Immature natural killer cell (primary cell): Measurements from ENCODE around the gene TNFSF9. TPM values are rescaled to one million over a fixed set of nuclear protein-coding genes. Genes with fewer than 3 reads are reported as not detected.
A peak's percentile ranks its signal among the peaks of the same experiment; 100 is the strongest.
"Not testable (repeated sequence)": the region's sequence is repeated elsewhere in the genome, so short reads cannot be mapped to it uniquely, and the experiment has no call there.

Experiments
- DNase-seq, 3 donors: peaks; one replicate each; pipeline ENCODE4 v3.0.0; 2022; ENCODE audit warnings: mixed read lengths in 1 of 3
- H3K27ac Mint-ChIP-seq, 6 donors: one replicate each; pipeline ENCODE4 v1.8.0; 2020; ENCODE audit warnings: mixed read lengths in 6 of 6, mild to moderate bottlenecking in 5 of 6, inconsistent platforms in 4 of 6, moderate library complexity in 3 of 6
- H3K27me3 Mint-ChIP-seq, 3 donors: one replicate each; pipeline ENCODE4 v1.8.0; 2020 to 2021; ENCODE audit warnings: low read depth in 3 of 3, mild to moderate bottlenecking in 3 of 3, mixed read lengths in 3 of 3, moderate library complexity in 3 of 3, inconsistent platforms in 1 of 3
- H3K36me3 Mint-ChIP-seq, 3 donors: one replicate each; pipeline ENCODE4 v1.8.0; 2020; ENCODE audit warnings: mixed read lengths in 3 of 3, inconsistent platforms in 2 of 3, mild to moderate bottlenecking in 2 of 3
- H3K4me1 Mint-ChIP-seq, 2 donors: one replicate each; pipeline ENCODE4 v1.8.0; 2020; ENCODE audit warnings: inconsistent platforms in 2 of 2, mild to moderate bottlenecking in 2 of 2, mixed read lengths in 2 of 2, moderate library complexity in 1 of 2
- H3K4me3 Mint-ChIP-seq, 5 donors: one replicate each; pipeline ENCODE4 v1.8.0; 2020; ENCODE audit warnings: mild to moderate bottlenecking in 5 of 5, mixed read lengths in 5 of 5, inconsistent platforms in 3 of 5, moderate library complexity in 3 of 5
- H3K9me3 Mint-ChIP-seq, 6 donors: one replicate each; pipeline ENCODE4 v1.8.0; 2020; ENCODE audit warnings: mild to moderate bottlenecking in 6 of 6, mixed read lengths in 6 of 6, inconsistent platforms in 4 of 6, moderate library complexity in 3 of 6
- polyA plus RNA-seq, 3 donors: library from polyadenylated mRNA; unstranded; fragments of 300-500 nt; fragmentation: Illumina TruSeq; gene quantifications; one replicate each; pipeline ENCODE4 v1.2.3, GENCODE V29; 2021

The TNFSF9 gene
- polyA plus RNA-seq, 3 donors from 2014 or later: 1.3 to 16.0 (median 5.9) TPM

- Mint-ChIP-seq H3K27ac (peak overlapping the region in 5 of 6 donors; percentile 1 to 77 (median 58)), H3K4me1 (peaks cover 36 to 47% of the 10 kb centered on the region in 2 donors), H3K27me3 (peaks cover 17 to 26% (median 20%) of the 10 kb centered on the region in 3 donors), H3K9me3 (no peaks in the 10 kb centered on the region), H3K4me3 (peak overlapping the region; percentile 62 to 91 (median 84)), H3K36me3 (peaks cover 4 to 10% (median 5%) of the 10 kb centered on the region in 3 donors)
- peak in 1 of 3 donors; percentile 19 for DNase-seq
These were observed 533 bp downstream of the TNFSF9 start for GRCh38 chr19:6531163-6531955.

GRCh38 chr19:6531956-6532243 is 1.1 kb downstream of the TNFSF9 start:
- Mint-ChIP-seq H3K27ac (peak overlapping the region; percentile 1 to 84 (median 70)), H3K4me3 (peak overlapping the region; percentile 51 to 86 (median 76)), H3K4me1 (peaks cover 40 to 52% of the 10 kb centered on the region in 2 donors), H3K36me3 (peaks cover 4 to 10% (median 5%) of the 10 kb centered on the region in 3 donors), H3K27me3 (peaks cover 17 to 26% (median 20%) of the 10 kb centered on the region in 3 donors), H3K9me3 (no peaks in the 10 kb centered on the region)
- no peak for DNase-seq

GRCh38 chr19:6532244-6532999 is 1.6 kb downstream of the TNFSF9 start:
- H3K36me3 Mint-ChIP-seq: peaks cover 4 to 10% (median 5%) of the 10 kb centered on the region in 3 donors
- no peak for DNase-seq
- H3K27ac Mint-ChIP-seq: peak overlapping the region; percentile 26 to 84 (median 67)
- H3K9me3 Mint-ChIP-seq: no peaks in the 10 kb centered on the region
- H3K4me1 Mint-ChIP-seq: peaks cover 43 to 56% of the 10 kb centered on the region in 2 donors
- peak overlapping the region; percentile 51 to 86 (median 76) for H3K4me3 Mint-ChIP-seq
- H3K27me3 Mint-ChIP-seq: peaks cover 17 to 26% (median 20%) of the 10 kb centered on the region in 3 donors

- Mint-ChIP-seq H3K4me3 (peak overlapping the region; percentile 44 to 86 (median 51)), H3K36me3 (peaks cover 4 to 10% (median 5%) of the 10 kb centered on the region in 3 donors), H3K9me3 (no peaks in the 10 kb centered on the region), H3K27ac (peak overlapping the region in 2 of 6 donors; percentile 63 to 71), H3K4me1 (peaks cover 46 to 56% of the 10 kb centered on the region in 2 donors), H3K27me3 (peaks cover 17 to 26% (median 20%) of the 10 kb centered on the region in 3 donors)
- DNase-seq: no peak
These were observed 2.1 kb downstream of the TNFSF9 start for GRCh38 chr19:6533000-6533328.

- Mint-ChIP-seq H3K4me3 (no peak overlapping the region), H3K36me3 (peaks cover 4 to 10% (median 5%) of the 10 kb centered on the region in 3 donors), H3K27me3 (peaks cover 17 to 26% (median 23%) of the 10 kb centered on the region in 3 donors), H3K27ac (no peak overlapping the region), H3K4me1 (peaks cover 50 to 56% of the 10 kb centered on the region in 2 donors), H3K9me3 (no peaks in the 10 kb centered on the region)
- no peak for DNase-seq
These were observed 3.1 kb downstream of the TNFSF9 start for GRCh38 chr19:6533746-6534418.

- H3K27ac Mint-ChIP-seq: no peak overlapping the region
- no peak overlapping the region for H3K4me3 Mint-ChIP-seq
- peaks cover 4 to 10% (median 5%) of the 10 kb centered on the region in 3 donors for H3K36me3 Mint-ChIP-seq
- H3K4me1 Mint-ChIP-seq: peaks cover 48 to 50% of the 10 kb centered on the region in 2 donors
- no peaks in the 10 kb centered on the region for H3K9me3 Mint-ChIP-seq
- no peak for DNase-seq
- H3K27me3 Mint-ChIP-seq: peaks cover 19 to 26% (median 22%) of the 10 kb centered on the region in 3 donors
These were observed 3.7 kb downstream of the TNFSF9 start for GRCh38 chr19:6534451-6535093.

GRCh38 chr19:6535558-6536137 is 4.8 kb downstream of the TNFSF9 start:
- Mint-ChIP-seq H3K27ac (peak overlapping the region in 5 of 6 donors; percentile 51 to 75 (median 72)), H3K27me3 (peaks cover 15 to 20% (median 18%) of the 10 kb centered on the region in 3 donors)

GRCh38 chr19:6539514-6539913 is 8.7 kb downstream of the TNFSF9 start:
- Mint-ChIP-seq H3K4me1 (peaks cover 26 to 28% of the 10 kb centered on the region in 2 donors), H3K27me3 (peaks cover 6 to 11% (median 8%) of the 10 kb centered on the region in 3 donors), H3K27ac (no peak overlapping the region), H3K4me3 (no peak overlapping the region), H3K36me3 (peaks cover 0 to 5% (median 0%) of the 10 kb centered on the region in 3 donors), H3K9me3 (no peaks in the 10 kb centered on the region)
- no peak for DNase-seq

More at GRCh38 chr19:6535558-6536137, 4.8 kb downstream of the TNFSF9 start:
- DNase-seq: no peak
- H3K36me3 Mint-ChIP-seq: peaks cover 0 to 5% (median 4%) of the 10 kb centered on the region in 3 donors
- no peaks in the 10 kb centered on the region for H3K9me3 Mint-ChIP-seq
- H3K4me1 Mint-ChIP-seq: peaks cover 38 to 40% of the 10 kb centered on the region in 2 donors
- peak overlapping the region in 2 of 5 donors; percentile 13 to 26 for H3K4me3 Mint-ChIP-seq

GRCh38 chr19:6540918-6541689 is 10.3 kb downstream of the TNFSF9 start:
- H3K27me3 Mint-ChIP-seq: peaks cover 3 to 9% (median 9%) of the 10 kb centered on the region in 3 donors
- no peak for DNase-seq
- H3K36me3 Mint-ChIP-seq: peaks cover 0 to 5% (median 0%) of the 10 kb centered on the region in 3 donors
- H3K9me3 Mint-ChIP-seq: no peaks in the 10 kb centered on the region
- peaks cover 18 to 22% of the 10 kb centered on the region in 2 donors for H3K4me1 Mint-ChIP-seq
- peak overlapping the region in 1 of 6 donors; percentile 13 for H3K27ac Mint-ChIP-seq
- no peak overlapping the region for H3K4me3 Mint-ChIP-seq

GRCh38 chr19:6543866-6544347 is 13.1 kb downstream of the TNFSF9 start:
- Mint-ChIP-seq H3K27ac (peak overlapping the region in 4 of 6 donors; percentile 43 to 80 (median 58)), H3K4me1 (peaks cover 13 to 20% of the 10 kb centered on the region in 2 donors), H3K4me3 (peak overlapping the region in 1 of 5 donors; percentile 35), H3K9me3 (no peaks in the 10 kb centered on the region), H3K36me3 (peaks cover 0 to 5% (median 0%) of the 10 kb centered on the region in 3 donors), H3K27me3 (peaks cover 2 to 10% (median 6%) of the 10 kb centered on the region in 3 donors)
- DNase-seq: peak in 2 of 3 donors; percentile 31 to 35

GRCh38 chr19:6550679-6551078 is 19.9 kb downstream of the TNFSF9 start:
- peaks cover 19 to 20% of the 10 kb centered on the region in 2 donors for H3K4me1 Mint-ChIP-seq
- H3K27ac Mint-ChIP-seq: peak overlapping the region in 3 of 6 donors; percentile 41 to 74 (median 45)
- peak overlapping the region in 1 of 5 donors; percentile 29 for H3K4me3 Mint-ChIP-seq
- H3K27me3 Mint-ChIP-seq, DNase-seq, H3K9me3 Mint-ChIP-seq, H3K36me3 Mint-ChIP-seq: not testable (repeated sequence)

GRCh38 chr19:6551091-6551490 is 20.3 kb downstream of the TNFSF9 start:
- no peak for DNase-seq
- H3K27ac Mint-ChIP-seq: peak overlapping the region in 1 of 6 donors; percentile 41
- no peaks in the 10 kb centered on the region for H3K9me3 Mint-ChIP-seq
- H3K36me3 Mint-ChIP-seq: no peaks in the 10 kb centered on the region
- no peak overlapping the region for H3K4me3 Mint-ChIP-seq
- H3K4me1 Mint-ChIP-seq: peaks cover 19 to 20% of the 10 kb centered on the region in 2 donors
- peaks cover 0 to 9% (median 2%) of the 10 kb centered on the region in 3 donors for H3K27me3 Mint-ChIP-seq
